Ramos (cell line): ENCODE data around the gene PMM1.
"Not testable (repeated sequence)": the region's sequence is repeated elsewhere in the genome, so short reads cannot be mapped to it uniquely, and the experiment has no call there.

Experiments
- in situ Hi-C: fragments of 300-500 bp; cut with MboI; formaldehyde crosslinking; loops from one replicate; pipeline ENCODE4 v1.14.3; 2022; ENCODE audit warnings: low sequenced_read_pairs; ENCODE audit not compliant: unreplicated experiment

PMM1 gene

GRCh38 chr22:41565403-41566054, 24.1 kb downstream of the PMM1 start:
- in situ Hi-C loops: no loop called here

GRCh38 chr22:41564563-41564962, 25.1 kb downstream of the PMM1 start:
- in situ Hi-C loops: no loop called here

GRCh38 chr22:41563051-41563711, 26.5 kb downstream of the PMM1 start:
- in situ Hi-C loops: no loop called here

GRCh38 chr22:41562461-41562860, 27.2 kb downstream of the PMM1 start:
- in situ Hi-C loops: no loop called here

DNA sequence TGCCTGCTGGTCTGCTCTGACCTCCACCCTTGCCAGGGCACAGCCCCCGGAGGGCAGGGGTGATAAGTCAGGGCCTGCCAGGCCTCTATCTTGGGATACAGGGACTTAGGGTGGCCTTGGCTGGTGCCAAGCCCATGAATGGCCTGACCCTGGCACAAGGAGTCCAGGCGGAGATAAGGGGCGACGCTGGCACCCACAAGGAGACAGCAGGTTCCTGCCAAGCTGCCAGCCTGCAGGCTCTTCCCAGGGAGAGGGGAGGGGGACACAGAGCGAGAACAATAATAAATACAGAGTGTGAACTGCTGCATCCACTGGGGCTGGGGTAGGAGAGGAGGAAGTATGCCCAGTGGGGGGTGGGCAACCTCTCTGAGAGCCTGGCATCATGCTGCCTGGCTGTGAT, 27.9 kb downstream of the PMM1 start:
- in situ Hi-C loops: no loop called here

GRCh38 chr22:41561335-41561734, 28.3 kb downstream of the PMM1 start:
- in situ Hi-C loops: no loop called here

DNA sequence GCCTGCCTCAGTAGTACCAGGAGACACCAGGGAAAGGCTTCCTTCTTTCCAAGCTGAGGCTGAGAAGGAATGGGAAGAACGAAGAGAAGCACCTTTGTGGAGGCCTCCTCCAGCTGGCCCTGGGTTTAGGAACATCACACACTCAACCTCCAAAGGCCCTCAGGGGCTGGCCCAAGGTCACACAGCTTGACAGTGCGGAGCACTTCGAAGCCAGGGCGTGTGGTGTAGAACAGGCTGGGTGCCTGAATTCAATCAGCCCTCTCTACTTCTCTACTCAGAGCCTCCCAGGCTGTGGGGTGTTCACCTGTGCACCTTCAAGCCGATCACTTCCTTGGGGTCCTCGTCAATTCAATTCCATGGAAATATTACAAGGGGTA, 29.6 kb downstream of the PMM1 start:
- in situ Hi-C loops: no loop called here

GRCh38 chr22:41558241-41558630, 31.4 kb downstream of the PMM1 start:
- in situ Hi-C loops: not testable (repeated sequence)

DNA sequence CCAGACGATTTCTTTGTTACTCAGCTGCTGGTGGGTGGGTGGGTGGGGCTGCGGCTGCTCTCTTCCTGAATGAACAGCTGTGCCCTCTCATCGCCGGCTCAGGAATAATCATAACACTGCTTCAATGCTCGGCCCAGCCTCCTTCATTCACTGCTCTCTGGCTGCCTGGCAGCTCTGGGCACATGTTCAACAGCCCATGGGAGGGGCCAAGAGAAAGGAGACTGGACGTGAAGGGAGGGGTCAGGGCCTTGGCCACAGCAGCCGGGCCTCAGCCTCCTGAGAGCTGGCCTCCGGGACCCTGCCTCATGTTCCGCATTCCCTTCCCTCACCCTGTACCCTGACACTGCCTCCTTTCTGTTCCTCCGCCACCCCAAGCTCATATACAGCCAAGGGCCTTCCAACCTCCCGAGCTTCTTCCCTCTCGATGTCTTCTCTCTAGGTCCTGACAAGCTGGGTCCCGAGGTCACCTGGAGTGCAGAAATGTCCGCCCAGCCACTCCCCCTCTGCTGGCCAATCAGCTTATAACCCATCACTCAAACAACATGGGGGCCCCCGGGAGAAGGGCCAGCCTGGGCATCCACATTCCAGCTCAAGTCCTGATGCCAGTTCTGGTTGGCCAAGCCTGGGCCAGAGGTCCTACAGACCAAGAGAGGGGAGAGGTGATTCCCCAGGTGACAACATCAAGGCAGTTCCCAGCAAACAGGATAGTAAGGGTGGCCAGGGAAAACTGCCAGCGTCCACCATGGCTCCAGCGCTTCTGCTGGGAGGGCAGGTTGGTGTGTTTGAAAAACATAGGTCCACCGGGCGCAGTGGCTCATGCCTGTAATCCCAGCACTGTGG, 32.0 kb downstream of the PMM1 start:
- in situ Hi-C loops: no loop called here

DNA sequence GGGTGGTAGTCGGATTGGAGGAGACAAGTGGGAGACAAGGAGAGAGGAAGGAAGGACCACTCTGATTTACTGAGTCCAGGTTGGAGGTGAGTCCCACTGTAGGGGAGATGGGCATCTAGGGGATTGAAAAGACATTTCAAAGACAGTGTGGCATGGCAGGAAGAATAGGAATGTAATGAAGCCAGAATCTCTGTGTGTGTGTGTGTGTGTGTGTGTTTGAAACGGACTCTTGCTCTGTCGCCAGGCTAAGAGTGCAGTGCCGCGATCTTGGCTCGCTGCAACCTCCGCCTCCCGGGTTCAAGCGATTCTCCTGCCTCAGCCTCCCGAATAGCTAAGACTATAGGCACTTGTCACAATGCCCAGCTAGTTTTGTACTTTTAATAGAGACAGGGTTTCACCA, 33.1 kb downstream of the PMM1 start:
- in situ Hi-C loops: no loop called here

DNA sequence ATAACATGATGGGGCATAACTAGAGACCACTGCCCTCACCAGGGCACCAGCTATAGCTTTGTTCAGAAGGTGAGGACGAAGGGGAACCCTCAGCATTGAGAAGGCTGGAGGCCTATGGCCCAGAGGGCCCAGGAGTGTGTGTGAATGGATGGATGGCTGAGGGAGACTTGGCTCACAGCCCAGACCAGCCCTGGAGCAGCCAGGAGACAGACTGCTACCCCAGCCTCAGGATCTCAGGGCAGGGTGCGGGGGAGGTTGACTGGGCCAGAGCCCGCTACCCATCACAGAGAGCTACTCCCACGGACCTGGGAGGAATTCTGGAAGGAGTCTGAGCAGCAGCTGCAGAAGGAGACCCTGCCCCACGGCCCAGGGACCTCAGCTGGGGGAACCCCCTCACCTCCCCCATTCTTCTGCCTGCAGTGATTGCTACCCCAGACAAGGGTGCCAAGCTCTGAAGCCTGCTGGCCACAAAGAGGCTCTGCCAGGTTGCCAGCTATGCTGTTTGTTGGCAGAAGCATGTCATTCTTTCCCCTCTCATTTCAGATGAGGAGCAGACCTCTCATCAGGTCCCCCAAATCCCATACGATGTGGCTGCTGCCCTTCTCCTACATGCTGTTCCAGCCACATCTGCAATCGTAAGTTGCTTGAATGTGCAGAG, 34.2 kb downstream of the PMM1 start:
- in situ Hi-C loops: no loop called here

- in situ Hi-C loops: no loop called here
Observed at GRCh38 chr22:41551877-41552582, 37.6 kb downstream of the PMM1 start.

DNA sequence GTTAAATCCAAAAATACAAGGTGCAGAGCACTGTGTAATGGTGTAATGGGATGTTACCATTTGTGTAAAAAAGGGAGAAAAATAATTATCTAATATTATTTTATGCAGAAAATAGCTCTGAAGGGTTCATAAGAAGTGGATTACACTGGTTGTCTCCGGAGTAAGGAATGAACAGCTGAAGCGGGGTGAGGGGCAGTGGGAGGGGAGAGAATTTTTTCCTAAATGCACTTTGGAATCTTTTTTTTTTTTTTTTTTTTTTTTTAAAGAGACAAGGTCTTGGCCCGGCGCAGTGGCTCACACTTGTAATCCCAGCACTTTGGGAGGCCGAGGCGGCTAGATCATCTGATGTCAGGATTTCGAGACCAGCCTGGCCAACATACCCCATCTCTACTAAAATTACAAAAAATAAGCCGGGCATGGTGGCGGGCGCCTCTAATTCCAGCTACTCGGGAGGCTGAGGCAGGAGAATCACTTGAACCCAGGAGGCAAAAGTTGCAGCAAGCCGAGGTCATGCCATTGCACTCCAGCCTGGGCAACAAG, 38.6 kb downstream of the PMM1 start:
- in situ Hi-C loops: no loop called here

- in situ Hi-C loops: no loop called here
Observed at GRCh38 chr22:41548830-41549211, 40.8 kb downstream of the PMM1 start.

DNA sequence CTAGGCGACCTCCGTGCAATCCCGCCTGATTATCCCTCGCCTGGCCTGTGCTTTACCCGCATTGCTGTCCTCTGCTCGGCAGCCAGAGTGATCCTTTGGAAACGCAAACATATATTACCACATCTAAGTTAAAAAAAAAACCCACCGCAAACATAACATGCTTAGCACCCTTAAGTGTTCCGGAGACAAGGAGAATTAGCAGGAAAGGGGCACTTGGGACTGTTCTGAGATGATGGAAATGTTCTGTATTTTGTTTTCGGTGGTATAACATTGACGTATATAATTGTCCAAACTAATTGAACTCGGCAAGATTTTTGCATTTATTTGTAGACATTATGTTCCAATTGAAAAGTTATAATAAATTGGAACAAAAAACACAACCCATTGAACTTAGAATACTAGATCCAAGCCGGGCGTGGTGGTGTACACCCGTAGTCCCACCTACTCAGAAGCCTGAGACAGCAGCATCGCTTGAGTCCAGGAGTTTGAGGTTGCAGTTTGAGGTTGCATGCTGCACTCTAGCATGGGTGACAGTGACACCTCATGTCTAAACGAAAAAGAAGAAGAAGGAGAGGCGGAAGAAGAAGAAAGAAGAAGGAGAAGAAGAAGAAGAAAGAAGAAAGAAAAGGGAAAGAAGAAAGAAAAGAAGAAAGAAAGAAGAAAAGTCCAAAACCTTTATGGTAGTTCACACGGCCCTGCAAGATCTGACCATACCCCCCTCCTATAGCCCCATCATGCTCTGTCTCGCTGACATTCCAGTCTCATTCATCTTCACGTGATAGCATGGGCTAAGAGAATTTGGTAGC, 44.8 kb downstream of the PMM1 start:
- in situ Hi-C loops: no loop called here

DNA sequence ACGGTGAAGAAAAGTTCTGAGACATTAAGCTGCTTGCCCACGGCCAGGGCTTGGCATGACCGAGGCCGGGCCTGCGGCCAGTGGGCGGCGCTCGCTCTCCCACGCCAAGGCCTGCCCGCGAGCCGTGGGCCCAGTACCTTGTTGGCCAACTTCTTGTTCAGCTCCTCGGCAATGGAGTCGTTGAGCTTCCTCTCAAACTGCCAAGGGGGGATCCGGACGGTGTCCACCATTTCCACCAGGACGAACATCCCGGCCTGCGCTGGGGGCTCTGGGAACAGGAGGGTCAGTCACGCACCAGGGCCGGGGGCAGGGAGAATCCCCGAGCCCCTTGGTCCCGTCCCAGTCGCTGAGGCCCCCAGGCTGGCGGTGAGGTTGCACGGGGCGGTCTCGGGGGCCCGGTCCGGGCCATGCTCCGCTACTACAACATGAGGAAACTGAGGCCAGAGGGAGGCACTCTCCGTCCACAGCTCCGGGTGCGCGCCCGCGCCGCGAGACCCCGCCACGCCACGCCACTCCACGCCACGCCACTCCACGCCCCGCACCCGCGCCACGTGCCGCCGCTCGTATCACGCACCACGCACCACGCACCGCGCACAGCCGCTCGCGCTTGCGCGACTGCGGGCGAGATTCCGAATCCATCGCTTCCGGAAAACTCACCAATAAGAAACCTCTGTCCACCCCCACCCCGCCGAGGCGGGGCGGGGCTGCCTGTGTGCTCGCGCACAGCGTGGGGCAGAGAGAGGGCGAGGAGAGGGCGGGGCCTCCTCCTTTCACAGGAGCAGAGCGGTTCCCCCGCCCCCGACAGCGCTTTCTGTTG, 45.6 kb downstream of the PMM1 start, which contains the start of gene POLR3H:
POLR3H (minus strand) TSS at position 617 of the 817 bp plus-strand sequence; CDS start at position 248, 369 bp downstream.
- in situ Hi-C loops: no loop called here

DNA sequence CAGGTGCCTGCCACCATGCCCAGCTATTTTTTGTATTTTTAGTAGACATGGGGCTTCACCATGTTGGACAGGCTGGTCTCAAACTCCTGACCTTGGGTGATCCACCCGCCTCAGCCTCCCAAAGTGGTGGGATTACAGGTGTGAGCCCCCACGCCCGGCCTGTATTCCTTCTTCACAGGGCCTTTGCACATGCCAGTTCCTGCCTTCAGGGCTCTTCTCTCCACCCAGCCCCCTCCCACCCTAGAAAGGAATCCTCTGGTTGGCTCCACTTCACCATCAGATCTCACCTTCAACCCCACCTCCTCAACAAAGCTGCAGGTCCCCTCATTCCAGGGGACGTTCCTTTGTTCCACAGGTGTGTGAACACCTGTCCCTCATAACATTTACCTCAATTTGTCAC, 47.4 kb downstream of the PMM1 start:
- in situ Hi-C loops: no loop called here

GRCh38 chr22:41541484-41541883, 48.2 kb downstream of the PMM1 start:
- in situ Hi-C loops: no loop called here
